Neutrophil (primary cell): Measurements from ENCODE around the gene HSD17B8.

Experiments used
- H3K27ac ChIP-seq: fragments of 200-600 bp; sonication (generic); 2 replicates; pipeline ENCODE4 v1.5.1; 2016; ENCODE audit warnings: mild to moderate bottlenecking, moderate library complexity
- H3K27me3 ChIP-seq: fragments of 200-600 bp; sonication (generic); 2 replicates; pipeline ENCODE4 v1.6.0; 2016; ENCODE audit warnings: mild to moderate bottlenecking
- H3K36me3 ChIP-seq: fragments of 200-600 bp; sonication (generic); 2 replicates; pipeline ENCODE4 v1.5.1; 2017
- H3K4me1 ChIP-seq, 2 experiments: fragments of 200-600 bp in 1 of 2; sonication (generic) in 1 of 2; 1 replicate in 1 of 2; 2 replicates in 1 of 2; pipeline versions ENCODE4 v1.5.1 to v1.6.1; 2013 to 2016; ENCODE audit warnings: low read depth in 1 of 2, low read length in 1 of 2, mild to moderate bottlenecking in 1 of 2, moderate library complexity in 1 of 2; ENCODE audit not compliant: control insufficient read depth in 1 of 2, insufficient read depth in 1 of 2
- H3K4me3 ChIP-seq, 2 experiments: fragments of 200-600 bp in 1 of 2; sonication (generic) in 1 of 2; 1 replicate in 1 of 2; 2 replicates in 1 of 2; pipeline ENCODE4 v1.5.1; 2013 to 2016; ENCODE audit warnings: low read depth in 1 of 2, low read length in 1 of 2, mild to moderate bottlenecking in 1 of 2, moderate library complexity in 1 of 2
- H3K9me3 ChIP-seq: fragments of 200-600 bp; sonication (generic); 2 replicates; pipeline ENCODE4 v1.5.1; 2016
- TF ChIP-seq, protein P1 (sequence below): fragments of 200-600 bp; sonication (generic); IDR thresholded peaks from 2 replicates; pipeline ENCODE4 v1.5.1; 2016; ENCODE audit warnings: antibody characterized with exemption

HSD17B8 gene

DNA sequence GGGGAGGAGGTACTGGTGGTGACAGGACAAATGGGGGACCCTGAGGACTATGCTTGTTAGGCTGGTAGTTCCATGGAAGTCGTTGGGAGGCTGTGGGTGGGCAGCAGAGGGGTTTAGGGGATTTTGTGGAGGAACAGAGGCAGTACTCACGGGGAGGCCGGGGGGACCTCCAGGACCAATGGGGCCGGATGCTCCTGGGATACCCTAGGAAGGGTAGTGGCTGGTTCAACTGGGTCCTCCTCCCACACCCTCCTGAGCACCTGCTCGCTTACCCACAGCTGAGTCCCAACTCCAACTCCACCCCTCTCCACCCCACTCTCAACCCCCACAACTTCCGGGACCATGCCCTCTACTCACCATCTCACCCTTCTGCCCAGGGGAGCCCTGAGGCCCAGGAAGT lies 38.1 kb upstream of the HSD17B8 start:
- no peaks in the 10 kb centered on the region for H3K9me3 ChIP-seq
- H3K36me3 ChIP-seq = no peaks in the 10 kb centered on the region
- peaks cover 6 to 8% of the 10 kb centered on the region in 2 experiments for H3K4me1 ChIP-seq
- no peak overlapping the region for H3K27ac ChIP-seq
- H3K27me3 ChIP-seq = peaks cover 26% of the 10 kb centered on the region
- TF ChIP-seq, protein P1, sequence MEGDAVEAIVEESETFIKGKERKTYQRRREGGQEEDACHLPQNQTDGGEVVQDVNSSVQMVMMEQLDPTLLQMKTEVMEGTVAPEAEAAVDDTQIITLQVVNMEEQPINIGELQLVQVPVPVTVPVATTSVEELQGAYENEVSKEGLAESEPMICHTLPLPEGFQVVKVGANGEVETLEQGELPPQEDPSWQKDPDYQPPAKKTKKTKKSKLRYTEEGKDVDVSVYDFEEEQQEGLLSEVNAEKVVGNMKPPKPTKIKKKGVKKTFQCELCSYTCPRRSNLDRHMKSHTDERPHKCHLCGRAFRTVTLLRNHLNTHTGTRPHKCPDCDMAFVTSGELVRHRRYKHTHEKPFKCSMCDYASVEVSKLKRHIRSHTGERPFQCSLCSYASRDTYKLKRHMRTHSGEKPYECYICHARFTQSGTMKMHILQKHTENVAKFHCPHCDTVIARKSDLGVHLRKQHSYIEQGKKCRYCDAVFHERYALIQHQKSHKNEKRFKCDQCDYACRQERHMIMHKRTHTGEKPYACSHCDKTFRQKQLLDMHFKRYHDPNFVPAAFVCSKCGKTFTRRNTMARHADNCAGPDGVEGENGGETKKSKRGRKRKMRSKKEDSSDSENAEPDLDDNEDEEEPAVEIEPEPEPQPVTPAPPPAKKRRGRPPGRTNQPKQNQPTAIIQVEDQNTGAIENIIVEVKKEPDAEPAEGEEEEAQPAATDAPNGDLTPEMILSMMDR = no peak
- no peak overlapping the region for H3K4me3 ChIP-seq

DNA sequence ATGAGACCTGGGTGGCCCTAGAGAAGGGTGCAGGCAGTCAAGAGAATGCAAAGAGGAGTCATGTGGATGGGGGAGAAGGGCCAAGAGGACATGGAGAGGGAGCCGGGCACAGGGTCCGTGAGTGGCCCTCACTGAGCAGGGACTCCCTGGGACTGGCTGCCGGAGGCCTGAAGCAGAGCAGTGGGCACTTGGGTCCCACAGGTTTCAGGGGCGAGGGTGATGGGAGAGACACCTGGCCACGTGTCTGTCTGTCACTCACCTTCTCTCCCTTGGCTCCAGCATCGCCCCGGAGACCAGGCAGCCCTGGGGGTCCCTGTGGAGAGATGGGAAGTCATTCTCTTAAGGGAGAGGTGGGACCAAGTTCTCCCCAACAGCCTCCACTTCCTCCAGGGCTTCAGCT lies 37.6 kb upstream of the HSD17B8 start:
- H3K4me3 ChIP-seq = no peak overlapping the region
- peaks cover 3% of the 10 kb centered on the region in 2 experiments for H3K4me1 ChIP-seq
- TF ChIP-seq, protein P1 = no peak
- H3K9me3 ChIP-seq = no peaks in the 10 kb centered on the region
- H3K27ac ChIP-seq = no peak overlapping the region
- no peaks in the 10 kb centered on the region for H3K36me3 ChIP-seq
- H3K27me3 ChIP-seq = peaks cover 21% of the 10 kb centered on the region

DNA sequence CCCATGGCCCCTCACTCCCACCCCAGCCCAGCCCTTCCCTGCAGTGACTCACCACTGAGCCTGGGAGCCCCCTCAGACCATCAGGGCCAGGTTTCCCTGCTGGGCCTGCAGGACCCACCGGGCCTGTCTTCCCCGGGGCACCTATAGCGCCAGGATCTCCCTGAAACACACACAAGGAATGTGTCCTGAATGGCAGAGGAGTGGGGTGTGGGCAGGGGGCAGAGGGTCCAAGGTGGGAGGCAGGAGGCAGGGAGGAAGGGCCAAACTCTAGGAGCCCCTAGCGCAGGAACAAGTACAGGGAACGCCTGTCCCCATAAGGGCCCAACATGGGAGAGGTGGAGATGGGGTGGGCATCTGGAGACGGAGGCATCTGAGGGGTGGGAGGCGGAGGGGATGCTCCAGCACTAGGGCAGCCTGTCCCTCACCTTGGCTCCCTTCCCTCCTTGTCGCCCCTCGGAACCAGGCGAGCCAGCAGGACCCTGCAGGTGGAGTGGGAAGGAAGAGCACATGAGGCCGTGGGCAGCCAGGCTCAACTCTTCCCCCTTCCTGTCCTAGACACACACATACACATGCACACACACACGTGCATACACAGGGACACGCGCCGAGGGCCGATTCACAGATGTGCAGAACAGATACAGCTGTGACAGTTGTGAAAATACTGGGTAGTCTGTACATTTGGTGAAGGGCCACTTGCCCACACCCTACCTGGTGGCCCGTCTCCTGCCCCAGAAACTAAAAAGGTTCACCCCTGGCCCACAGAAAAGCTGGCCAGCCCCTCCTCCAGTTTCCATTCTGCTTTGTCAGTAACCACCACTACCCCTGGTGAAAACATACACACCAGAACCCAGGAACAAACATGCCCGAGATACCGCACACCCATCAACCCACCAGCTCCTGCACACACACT lies 36.8 kb upstream of the HSD17B8 start:
- H3K9me3 ChIP-seq = no peaks in the 10 kb centered on the region
- H3K27me3 ChIP-seq = peaks cover 13% of the 10 kb centered on the region
- no peak overlapping the region for H3K4me3 ChIP-seq
- H3K27ac ChIP-seq = no peak overlapping the region
- no peaks in the 10 kb centered on the region for H3K4me1 ChIP-seq
- TF ChIP-seq, protein P1 = no peak
- no peaks in the 10 kb centered on the region for H3K36me3 ChIP-seq

- Histone ChIP-seq H3K9me3 (no peaks in the 10 kb centered on the region), H3K36me3 (no peaks in the 10 kb centered on the region), H3K27me3 (peaks cover 9% of the 10 kb centered on the region), H3K4me1 (no peaks in the 10 kb centered on the region), H3K27ac (no peak overlapping the region), H3K4me3 (no peak overlapping the region)
- TF ChIP-seq, protein P1 = no peak
Measured at GRCh38 chr6:33168284-33168601, 36.2 kb upstream of the HSD17B8 start.

GRCh38 chr6:33168639-33169038 lies 35.8 kb upstream of the HSD17B8 start:
- TF ChIP-seq, protein P1 = no peak
- Histone ChIP-seq H3K9me3 (no peaks in the 10 kb centered on the region), H3K27ac (no peak overlapping the region), H3K36me3 (no peaks in the 10 kb centered on the region), H3K4me3 (no peak overlapping the region), H3K27me3 (peaks cover 8% of the 10 kb centered on the region), H3K4me1 (no peaks in the 10 kb centered on the region)
